Right atrium auricular region (tissue), 2 donors: ENCODE measurements around the gene ALDH1L1. TPM values are rescaled to one million over a fixed set of nuclear protein-coding genes. Genes with fewer than 3 reads are reported as not detected.

Experiments used
- DNase-seq: peaks from one replicate; pipeline ENCODE4 v3.0.0-alpha.2; 2019; ENCODE audit warnings: low spot score
- H3K27ac ChIP-seq, 2 donors: fragments of 200-600 bp; sonication (generic); 1 replicate in 1 of 2; 2 replicates in 1 of 2; pipeline ENCODE4 v1.5.1; 2016 to 2019
- H3K27me3 ChIP-seq, 2 donors: fragments of 200-600 bp; sonication (generic); one replicate each; pipeline versions ENCODE4 v1.5.1 to v1.6.0; 2017 to 2019
- H3K36me3 ChIP-seq: fragments of 200-600 bp; sonication (generic); one replicate; pipeline ENCODE4 v1.5.1; 2016
- H3K4me1 ChIP-seq, 2 donors: fragments of 200-600 bp; sonication (generic); one replicate each; pipeline versions ENCODE4 v1.5.1 to v1.6.0; 2017 to 2019
- H3K4me3 ChIP-seq, 2 donors: fragments of 200-600 bp; sonication (generic); 1 replicate in 1 of 2; 2 replicates in 1 of 2; pipeline ENCODE4 v1.5.1; 2017 to 2019; ENCODE audit warnings: mild to moderate bottlenecking in 1 of 2, moderate library complexity in 1 of 2
- H3K9me3 ChIP-seq, 2 donors: fragments of 200-600 bp; sonication (generic); one replicate each; pipeline ENCODE4 v1.5.1; 2019
- total RNA-seq, 2 donors: library from RNA; depleted of rRNA; stranded (reverse); fragments of >200 nt; gene quantifications; one replicate each; pipeline ENCODE4 v1.1.0, GENCODE V29; 2016
- TF ChIP-seq, protein P1 (sequence below), 2 donors: fragments of 200-600 bp; sonication (generic); IDR thresholded peaks; one replicate each; pipeline ENCODE4 v1.5.1; 2019; ENCODE audit warnings: antibody characterized with exemption in 2 of 2

Gene ALDH1L1
- total RNA-seq: 10 to 100 TPM; 13.7 to 24.0 TPM

DNA sequence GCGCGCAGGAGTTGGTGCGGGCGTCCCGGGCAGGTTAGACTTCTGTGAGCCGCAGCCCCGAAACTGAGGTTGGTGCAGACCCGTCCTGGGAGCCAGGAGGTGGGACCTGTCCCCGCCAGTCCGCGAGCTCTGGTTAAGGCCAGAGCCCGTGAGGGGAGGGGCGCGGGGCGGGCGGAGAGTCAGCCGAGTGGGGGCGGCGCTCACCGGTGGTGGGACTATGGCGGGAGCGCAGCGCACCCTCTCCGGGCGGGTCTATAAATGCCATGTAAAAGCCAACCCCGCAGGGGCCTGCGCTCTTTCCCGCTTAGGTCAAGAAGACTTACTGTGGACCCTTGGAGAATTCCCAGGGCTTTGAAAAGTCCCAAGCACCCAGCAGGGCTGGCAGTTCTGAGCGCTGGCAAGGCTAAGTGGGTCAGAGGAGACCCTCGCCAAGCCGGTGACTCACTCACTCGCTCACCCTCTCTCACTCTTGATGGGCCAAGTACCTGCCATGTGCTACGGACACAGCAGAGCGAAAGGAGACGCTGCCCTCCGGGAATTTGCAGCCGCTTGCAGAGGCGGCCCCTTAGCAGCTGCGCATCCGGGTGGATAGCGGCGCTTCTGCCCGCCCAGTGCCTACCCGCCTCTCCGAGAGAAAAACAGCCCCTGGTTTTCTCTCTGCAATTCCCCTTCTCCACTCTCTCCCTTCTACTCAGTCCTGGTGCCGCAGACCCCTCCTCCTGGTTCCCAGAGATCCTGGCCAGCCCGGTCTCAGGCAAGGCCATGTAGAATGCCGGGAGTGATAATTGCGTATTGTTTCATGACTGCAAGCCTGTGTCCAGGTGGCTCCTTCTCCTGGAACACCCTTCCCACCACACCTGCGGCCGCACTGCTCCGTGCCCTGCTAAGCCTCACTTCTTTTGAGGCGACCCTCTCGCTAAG is at the start of gene ALDH1L1:
Gene ALDH1L1, minus strand, starts transcription at position 110 of the 921 bp plus-strand sequence. CDS start 19,607 bp downstream, outside the sequence.
- TF ChIP-seq, protein P1, sequence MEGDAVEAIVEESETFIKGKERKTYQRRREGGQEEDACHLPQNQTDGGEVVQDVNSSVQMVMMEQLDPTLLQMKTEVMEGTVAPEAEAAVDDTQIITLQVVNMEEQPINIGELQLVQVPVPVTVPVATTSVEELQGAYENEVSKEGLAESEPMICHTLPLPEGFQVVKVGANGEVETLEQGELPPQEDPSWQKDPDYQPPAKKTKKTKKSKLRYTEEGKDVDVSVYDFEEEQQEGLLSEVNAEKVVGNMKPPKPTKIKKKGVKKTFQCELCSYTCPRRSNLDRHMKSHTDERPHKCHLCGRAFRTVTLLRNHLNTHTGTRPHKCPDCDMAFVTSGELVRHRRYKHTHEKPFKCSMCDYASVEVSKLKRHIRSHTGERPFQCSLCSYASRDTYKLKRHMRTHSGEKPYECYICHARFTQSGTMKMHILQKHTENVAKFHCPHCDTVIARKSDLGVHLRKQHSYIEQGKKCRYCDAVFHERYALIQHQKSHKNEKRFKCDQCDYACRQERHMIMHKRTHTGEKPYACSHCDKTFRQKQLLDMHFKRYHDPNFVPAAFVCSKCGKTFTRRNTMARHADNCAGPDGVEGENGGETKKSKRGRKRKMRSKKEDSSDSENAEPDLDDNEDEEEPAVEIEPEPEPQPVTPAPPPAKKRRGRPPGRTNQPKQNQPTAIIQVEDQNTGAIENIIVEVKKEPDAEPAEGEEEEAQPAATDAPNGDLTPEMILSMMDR (IDR thresholded peaks at IDR 0.05): peak in 1 of 2 donors; percentile 22
- Histone ChIP-seq H3K4me3 (peak within 1 kb of the TSS; percentile 60 to 74), H3K9me3 (no peaks in the 10 kb centered on the region), H3K36me3 (no peaks in the 10 kb centered on the region), H3K4me1 (peaks cover 0 to 19% of the 10 kb centered on the region in 2 donors), H3K27me3 (no peaks in the 10 kb centered on the region), H3K27ac (peak within 1 kb of the TSS; percentile 87 to 88)
- DNase-seq: peak; percentile 84

GRCh38 chr3:126226374-126226773 is 46.0 kb upstream of the ALDH1L1 start:
- TF ChIP-seq, protein P1 (IDR thresholded peaks at IDR 0.05): no peak
- Histone ChIP-seq H3K27ac (no peak overlapping the region), H3K36me3 (no peaks in the 10 kb centered on the region), H3K27me3 (no peaks in the 10 kb centered on the region), H3K4me3 (no peak overlapping the region), H3K4me1 (no peaks in the 10 kb centered on the region), H3K9me3 (peaks cover 0 to 15% of the 10 kb centered on the region in 2 donors)
- DNase-seq: no peak

DNA sequence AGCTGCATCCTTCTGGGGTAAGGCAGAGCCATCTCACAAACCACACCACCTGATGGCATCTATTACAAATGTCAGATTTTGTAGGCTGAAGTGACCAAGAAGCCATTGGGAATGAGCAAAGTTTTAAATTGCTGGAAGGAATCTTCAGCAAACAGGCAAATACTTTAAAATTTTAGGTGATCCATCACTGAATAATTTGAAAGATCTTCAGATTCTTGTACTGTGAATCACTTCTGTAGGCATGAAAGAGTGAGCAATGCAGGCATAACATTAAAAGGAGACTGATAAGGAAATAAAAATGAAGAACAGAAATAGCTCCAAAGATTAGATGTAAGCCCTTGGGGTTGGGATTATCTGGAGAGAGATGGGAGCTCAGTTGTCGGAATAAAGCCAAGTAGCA is 36.0 kb upstream of the ALDH1L1 start:
- no peak for DNase-seq
- no peak overlapping the region for H3K4me3 ChIP-seq
- TF ChIP-seq, protein P1 (IDR thresholded peaks at IDR 0.05): no peak
- peaks cover 0 to 16% of the 10 kb centered on the region in 2 donors for H3K4me1 ChIP-seq
- H3K27me3 ChIP-seq: no peaks in the 10 kb centered on the region
- no peaks in the 10 kb centered on the region for H3K36me3 ChIP-seq
- H3K9me3 ChIP-seq: no peaks in the 10 kb centered on the region
- no peak overlapping the region for H3K27ac ChIP-seq

DNA sequence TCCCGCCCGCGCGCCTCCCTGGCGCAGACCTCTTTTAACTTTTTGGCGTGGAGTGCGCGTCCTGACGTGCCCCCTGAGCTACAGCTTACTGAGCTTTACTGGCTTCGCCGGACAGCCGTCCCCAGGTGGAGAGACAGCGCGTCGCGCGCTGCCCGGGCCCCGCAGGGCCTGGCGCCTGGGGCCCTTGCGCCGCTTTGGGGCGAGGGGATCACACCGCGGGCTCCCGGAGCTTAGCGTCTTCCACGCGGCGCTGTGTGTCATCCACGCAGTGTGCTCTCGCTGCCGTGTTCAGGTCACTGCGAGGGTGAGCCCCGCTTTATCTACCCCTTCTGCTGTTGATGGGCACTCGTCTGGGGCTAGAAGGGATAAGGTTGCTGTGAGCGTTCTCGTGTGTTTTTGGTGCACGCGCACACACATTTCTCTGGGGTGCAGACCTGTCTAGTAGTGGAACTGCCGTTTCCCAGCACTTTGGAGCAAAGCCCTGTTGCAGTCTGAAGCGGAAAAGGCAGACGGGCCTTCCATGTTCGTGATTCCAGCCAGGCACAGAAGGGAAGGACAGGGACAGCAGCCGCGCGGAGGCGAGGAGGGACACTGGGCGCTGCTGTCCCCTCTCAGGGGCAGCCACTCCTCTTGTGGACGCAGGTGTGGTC is 33.1 kb upstream of the ALDH1L1 start:
- peak overlapping the region; percentile 71 to 74 for H3K27ac ChIP-seq
- peak overlapping the region; percentile 47 to 54 for H3K4me3 ChIP-seq
- no peaks in the 10 kb centered on the region for H3K9me3 ChIP-seq
- H3K27me3 ChIP-seq: no peaks in the 10 kb centered on the region
- H3K4me1 ChIP-seq: peaks cover 0 to 24% of the 10 kb centered on the region in 2 donors
- no peak for DNase-seq
- no peaks in the 10 kb centered on the region for H3K36me3 ChIP-seq
- TF ChIP-seq, protein P1 (IDR thresholded peaks at IDR 0.05): peak in 1 of 2 donors; percentile 26

DNA sequence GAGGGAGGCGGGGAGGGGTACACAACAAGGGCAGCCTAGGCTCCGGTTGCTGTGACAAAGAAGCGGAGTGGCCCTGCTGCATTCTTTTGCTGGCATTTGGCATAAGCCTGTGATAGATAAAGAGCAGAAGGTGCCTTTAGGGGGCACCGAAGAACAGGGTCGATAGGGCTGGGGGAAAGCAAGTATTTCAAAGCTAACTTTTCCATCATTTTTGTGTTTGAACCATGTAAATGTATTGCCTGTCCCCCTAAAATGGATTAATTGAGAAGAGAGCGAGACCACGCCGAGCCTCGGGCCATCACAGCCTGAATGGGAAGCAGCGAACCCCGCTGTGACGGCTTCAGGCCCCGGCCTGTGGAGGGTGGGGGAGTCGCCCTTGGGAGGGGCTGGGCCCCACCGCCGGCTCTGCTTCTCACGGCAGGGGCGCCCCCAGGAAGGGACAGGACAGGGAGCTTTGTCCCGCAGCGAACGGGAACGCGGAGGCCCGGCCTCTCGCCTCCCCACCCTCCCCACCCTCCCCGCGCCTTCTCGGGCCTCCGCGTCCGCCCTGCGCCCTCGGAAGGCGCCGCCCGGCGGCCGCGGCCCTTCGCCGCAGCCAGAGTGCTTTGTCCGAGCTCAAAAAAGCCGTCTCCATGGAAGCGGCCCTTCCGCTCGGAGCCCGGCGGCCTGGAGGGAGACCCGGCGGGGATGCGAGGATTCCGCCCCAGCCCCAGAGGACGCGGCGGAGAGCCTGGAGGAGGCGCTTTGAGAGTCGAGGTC is 32.4 kb upstream of the ALDH1L1 start:
- TF ChIP-seq, protein P1 (IDR thresholded peaks at IDR 0.05): peak; percentile 48 to 74
- no peak for DNase-seq
- H3K27me3 ChIP-seq: no peaks in the 10 kb centered on the region
- no peaks in the 10 kb centered on the region for H3K36me3 ChIP-seq
- peaks cover 0 to 29% of the 10 kb centered on the region in 2 donors for H3K4me1 ChIP-seq
- H3K4me3 ChIP-seq: peak overlapping the region; percentile 47 to 54
- H3K27ac ChIP-seq: peak overlapping the region; percentile 71 to 74
- no peaks in the 10 kb centered on the region for H3K9me3 ChIP-seq
